Stimulated activated CD4-positive, alpha-beta T cell treated with anti-CD3 and anti-CD28 coated beads, Interleukin-2, amount 100 ng/mL, for 48 hours (primary cell): ENCODE measurements around the gene ADRM1.

ENCODE experiments used
- DNase-seq, 2 donors: peaks; one replicate each; pipeline ENCODE4 v3.0.0-alpha.2; 2020

Gene ADRM1

GRCh38 chr20:62356589-62357186 lies 53.9 kb downstream of the ADRM1 start:
- DNase-seq, result no peak

- DNase-seq, result no peak
These were observed 54.4 kb downstream of the ADRM1 start for GRCh38 chr20:62357187-62357667.

GRCh38 chr20:62357681-62358080 lies 54.9 kb downstream of the ADRM1 start:
- DNase-seq, result no peak
